A673 (cell line): ENCODE measurements around the gene PGF. TPM values are rescaled to one million over a fixed set of nuclear protein-coding genes. Genes with fewer than 3 reads are reported as not detected.

Experiments used
- BruUV-seq: library from RNA; stranded (reverse); fragments of 400-500 nt; replicated peaks from 2 replicates; lab custom pipeline; 2021; lab: Mats Ljungman, UMichigan
- CTCF ChIA-PET: fragments of 300-600 bp; sonication (Branson Sonifier 250); formaldehyde crosslinking; loops from one replicate; lab custom pipeline; 2022; ENCODE audit warnings: antibody characterized with exemption; lab: Charles Lee
- POLR2A ChIA-PET: fragments of 300-600 bp; sonication (Branson Sonifier 250); formaldehyde crosslinking; loops from one replicate; lab custom pipeline; 2022; ENCODE audit warnings: antibody characterized with exemption; ENCODE audit not compliant: low non-redundant PET; lab: Charles Lee
- DNase-seq: peaks from one replicate; pipeline ENCODE4 v3.0.0-alpha.2; 2015; ENCODE audit warnings: low spot score
- H3K27ac ChIP-seq: fragments of 200-600 bp; sonication (generic); 2 replicates; pipeline ENCODE4 v1.5.1; 2016; ENCODE audit warnings: mixed run types, low read depth, mild to moderate bottlenecking, mixed read lengths, antibody characterized with exemption, low read length; ENCODE audit not compliant: poor library complexity, severe bottlenecking
- H3K27me3 ChIP-seq: fragments of 200-600 bp; sonication (generic); replicated peaks from 2 replicates; pipeline ENCODE4 v1.6.1; 2017; ENCODE audit warnings: mixed run types, low read depth, mild to moderate bottlenecking, mixed read lengths, antibody characterized with exemption, low read length; ENCODE audit not compliant: insufficient read depth, poor library complexity
- H3K36me3 ChIP-seq: fragments of 200-600 bp; sonication (generic); 2 replicates; pipeline ENCODE4 v1.6.1; 2016; ENCODE audit warnings: mixed run types, mild to moderate bottlenecking, mixed read lengths, antibody characterized with exemption, low read length; ENCODE audit not compliant: insufficient read depth, poor library complexity, severe bottlenecking
- H3K4me1 ChIP-seq: fragments of 200-600 bp; sonication (generic); 2 replicates; pipeline ENCODE4 v1.6.1; 2017; ENCODE audit warnings: mixed run types, mild to moderate bottlenecking, mixed read lengths, antibody characterized with exemption, low read length; ENCODE audit not compliant: insufficient read depth, poor library complexity, severe bottlenecking
- H3K4me3 ChIP-seq: fragments of 200-600 bp; sonication (generic); 2 replicates; pipeline ENCODE4 v1.5.1; 2016; ENCODE audit warnings: low read depth, mixed run types, mild to moderate bottlenecking, mixed read lengths, low read length; ENCODE audit not compliant: poor library complexity, severe bottlenecking
- H3K9me3 ChIP-seq: fragments of 200-600 bp; sonication (generic); 2 replicates; pipeline ENCODE4 v1.6.1; 2016; ENCODE audit warnings: mixed run types, low read depth, mild to moderate bottlenecking, mixed read lengths, antibody characterized with exemption, low read length; ENCODE audit not compliant: poor library complexity, severe bottlenecking
- EZH2 ChIP-seq: fragments of 200-600 bp; sonication (generic); IDR thresholded peaks from 2 replicates; pipeline ENCODE4 v1.6.1; 2017; ENCODE audit warnings: borderline replicate concordance, low read depth, mild to moderate bottlenecking, mixed read lengths, antibody characterized with exemption, low read length; ENCODE audit not compliant: poor library complexity, severe bottlenecking
- intact Hi-C: fragments of 100-400 bp; cut with micrococcal nuclease; formaldehyde crosslinking; loops from one replicate; pipeline ENCODE4 v1.10.0; 2022; ENCODE audit not compliant: unreplicated experiment
- total RNA-seq: library from RNA; stranded (reverse); gene quantifications from 2 replicates; pipeline ENCODE4 v1.2.3, GENCODE V29; 2021
- TF ChIP-seq, protein P1 (sequence below): fragments of 300-800, 200-600 bp; sonication (generic); conservative IDR thresholded peaks from 2 replicates; pipeline ENCODE4 v1.5.1; 2017; ENCODE audit warnings: low read depth, mild to moderate bottlenecking, antibody characterized with exemption, low read length, moderate library complexity, mixed read lengths

The PGF gene
- total RNA-seq, 1 experiment from 2014 or later, result 48.1 TPM

DNA sequence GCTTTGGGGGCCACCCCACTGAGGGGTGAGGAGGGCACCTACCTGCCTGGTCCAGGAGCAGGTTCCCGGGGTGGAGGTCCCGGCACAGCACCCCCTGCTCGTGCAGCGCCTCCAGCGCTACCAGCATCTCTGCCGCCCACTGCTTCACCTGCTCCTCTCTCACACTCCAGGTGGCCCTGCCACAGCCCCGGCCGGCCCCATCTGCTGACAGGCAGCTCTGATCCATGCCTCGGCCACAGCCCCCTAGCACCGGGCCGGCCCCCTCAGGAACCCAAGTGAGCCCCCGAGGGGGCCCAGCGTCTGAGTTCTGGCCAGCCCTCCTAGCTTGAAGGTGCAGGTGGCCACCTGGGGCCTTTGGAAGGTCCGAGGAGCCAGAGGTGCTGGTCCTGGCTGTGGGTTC lies 45.9 kb downstream of the PGF start:
- peaks cover 11% of the 10 kb centered on the region for H3K36me3 ChIP-seq
- POLR2A ChIA-PET, result no interaction called here
- no TSS peak for BruUV-seq
- H3K4me3 ChIP-seq, result no peak overlapping the region
- H3K27ac ChIP-seq, result no peak overlapping the region
- H3K9me3 ChIP-seq, result no peaks in the 10 kb centered on the region
- no peak for TF ChIP-seq EZH2
- TF ChIP-seq, protein P1, sequence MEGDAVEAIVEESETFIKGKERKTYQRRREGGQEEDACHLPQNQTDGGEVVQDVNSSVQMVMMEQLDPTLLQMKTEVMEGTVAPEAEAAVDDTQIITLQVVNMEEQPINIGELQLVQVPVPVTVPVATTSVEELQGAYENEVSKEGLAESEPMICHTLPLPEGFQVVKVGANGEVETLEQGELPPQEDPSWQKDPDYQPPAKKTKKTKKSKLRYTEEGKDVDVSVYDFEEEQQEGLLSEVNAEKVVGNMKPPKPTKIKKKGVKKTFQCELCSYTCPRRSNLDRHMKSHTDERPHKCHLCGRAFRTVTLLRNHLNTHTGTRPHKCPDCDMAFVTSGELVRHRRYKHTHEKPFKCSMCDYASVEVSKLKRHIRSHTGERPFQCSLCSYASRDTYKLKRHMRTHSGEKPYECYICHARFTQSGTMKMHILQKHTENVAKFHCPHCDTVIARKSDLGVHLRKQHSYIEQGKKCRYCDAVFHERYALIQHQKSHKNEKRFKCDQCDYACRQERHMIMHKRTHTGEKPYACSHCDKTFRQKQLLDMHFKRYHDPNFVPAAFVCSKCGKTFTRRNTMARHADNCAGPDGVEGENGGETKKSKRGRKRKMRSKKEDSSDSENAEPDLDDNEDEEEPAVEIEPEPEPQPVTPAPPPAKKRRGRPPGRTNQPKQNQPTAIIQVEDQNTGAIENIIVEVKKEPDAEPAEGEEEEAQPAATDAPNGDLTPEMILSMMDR, result no peak
- H3K27me3 ChIP-seq, result no peaks in the 10 kb centered on the region
- H3K4me1 ChIP-seq, result no peaks in the 10 kb centered on the region
- intact Hi-C loops, result no loop called here
- no peak for DNase-seq
- CTCF ChIA-PET, result no interaction called here

GRCh38 chr14:74908861-74909341 lies 46.5 kb downstream of the PGF start:
- TF ChIP-seq, protein P1, result no peak
- no peak for TF ChIP-seq EZH2
- BruUV-seq, result no TSS peak
- ChIA-PET CTCF (interaction anchor here (0.7 kb wide), 1 partner anchor 180 kb away, joined by 3 read pairs; no protein-coding TSS in a partner anchor), POLR2A (interaction anchor here (0.6 kb wide), 1 partner anchor 187 kb away, joined by 5 read pairs; no protein-coding TSS in a partner anchor)
- Histone ChIP-seq H3K4me3 (no peak overlapping the region), H3K36me3 (peaks cover 16% of the 10 kb centered on the region), H3K27ac (no peak overlapping the region), H3K4me1 (no peaks in the 10 kb centered on the region), H3K9me3 (no peaks in the 10 kb centered on the region), H3K27me3 (no peaks in the 10 kb centered on the region)
- intact Hi-C loops, result no loop called here
- no peak for DNase-seq

GRCh38 chr14:74907744-74908143 lies 47.7 kb downstream of the PGF start:
- H3K4me3 ChIP-seq, result no peak overlapping the region
- intact Hi-C loops, result no loop called here
- DNase-seq, result no peak
- peaks cover 26% of the 10 kb centered on the region for H3K36me3 ChIP-seq
- TF ChIP-seq, protein P1, result no peak
- TF ChIP-seq EZH2, result no peak
- BruUV-seq, result no TSS peak
- H3K27ac ChIP-seq, result no peak overlapping the region
- H3K9me3 ChIP-seq, result no peaks in the 10 kb centered on the region
- H3K4me1 ChIP-seq, result no peaks in the 10 kb centered on the region
- no peaks in the 10 kb centered on the region for H3K27me3 ChIP-seq
- POLR2A ChIA-PET, result no interaction called here
- CTCF ChIA-PET, result interaction anchor here (0.7 to 3.3 kb wide), 3 partner anchors 14 to 215 kb away, joined by 3 to 26 read pairs (median 3); no protein-coding TSS in a partner anchor
